Measurements from ENCODE around the gene TSHZ2. TPM values are rescaled to one million over a fixed set of nuclear protein-coding genes. Genes with fewer than 3 reads are reported as not detected.

TSHZ2 gene
- total RNA-seq, 1 experiment from 2014 or later: 0.07 TPM

DNA sequence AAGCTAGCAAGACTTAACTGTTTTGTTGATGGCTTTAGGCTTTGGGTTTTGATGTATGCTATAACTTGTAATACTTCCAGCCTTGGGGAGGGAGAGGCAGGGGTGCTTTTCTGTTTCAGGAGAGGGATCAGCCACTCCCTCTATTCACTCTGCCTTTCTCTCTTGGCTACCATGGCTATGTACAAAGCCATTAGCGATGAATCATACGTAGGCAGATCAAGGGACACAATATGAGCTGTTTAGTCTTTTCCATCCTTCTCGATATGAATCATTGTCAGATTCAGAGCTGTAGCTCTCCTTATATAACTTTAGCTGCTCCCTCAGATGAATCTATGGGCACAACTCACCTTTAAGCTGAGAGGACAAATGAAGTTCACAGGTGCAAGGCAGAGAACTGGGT lies 230.6 kb downstream of the TSHZ2 start:
- Histone ChIP-seq H3T11ph (ENCODE audit: low read length) (no peak overlapping the region), H2BK5ac (ENCODE audit: insufficient read length, low read length) (no peak overlapping the region), H2BK15ac (ENCODE audit: low read depth, low read length) (no peak overlapping the region), H4K8ac (replicated peaks; ENCODE audit: insufficient read length, low read depth, low read length) (no peak overlapping the region), H3K27ac (ENCODE audit: insufficient read length, low read depth, low read length) (no peak overlapping the region), H3K4me1 (ENCODE audit: insufficient read depth, low read length) (no peaks in the 10 kb centered on the region), H2BK12ac (ENCODE audit: insufficient read length, low read depth, low read length) (no peak overlapping the region), H3K79me2 (ENCODE audit: insufficient read depth, low read length) (no peaks in the 10 kb centered on the region), H3K18ac (ENCODE audit: insufficient read length, low read depth, low read length) (no peak overlapping the region), H2BK120ac (ENCODE audit: low read depth, low read length, poor library complexity, severe bottlenecking) (no peak overlapping the region), H3K56ac (ENCODE audit: insufficient read length, low read depth, low read length) (no peak overlapping the region), H2BK20ac (ENCODE audit: low read depth, low read length, poor library complexity, severe bottlenecking) (no peak overlapping the region), H4K91ac (ENCODE audit: insufficient read length, low read depth, low read length) (no peak overlapping the region), H3K27me3 (ENCODE audit: insufficient read depth, low read length) (no peaks in the 10 kb centered on the region), H2AK5ac (ENCODE audit: insufficient read length, low read length) (no peak overlapping the region), H3K23ac (ENCODE audit: insufficient read length, low read depth, low read length) (no peak overlapping the region), H2AFZ (ENCODE audit: low read length) (no peak overlapping the region), H3K9ac (ENCODE audit: extremely low read depth, insufficient read length, low read length) (no peak overlapping the region), H4K20me1 (ENCODE audit: control insufficient read depth, insufficient read depth, insufficient read length) (no peaks in the 10 kb centered on the region), H3K4me2 (ENCODE audit: insufficient read depth, insufficient read length, low read length) (no peak overlapping the region), H4K5ac (ENCODE audit: insufficient read length, low read depth, low read length) (no peak overlapping the region), H3K23me2 (ENCODE audit: insufficient read length, low read depth, low read length, poor library complexity, severe bottlenecking) (no peaks in the 10 kb centered on the region), H3K9me3 (ENCODE audit: control insufficient read depth, low read depth, low read length) (no peaks in the 10 kb centered on the region), H3K4ac (ENCODE audit: low read depth, low read length) (no peak overlapping the region), H3K14ac (ENCODE audit: insufficient read depth, low read length) (no peak overlapping the region), H3K79me1 (ENCODE audit: insufficient read depth, low read depth, low read length, poor library complexity, severe bottlenecking) (no peaks in the 10 kb centered on the region)
- TF ChIP-seq, protein P1, sequence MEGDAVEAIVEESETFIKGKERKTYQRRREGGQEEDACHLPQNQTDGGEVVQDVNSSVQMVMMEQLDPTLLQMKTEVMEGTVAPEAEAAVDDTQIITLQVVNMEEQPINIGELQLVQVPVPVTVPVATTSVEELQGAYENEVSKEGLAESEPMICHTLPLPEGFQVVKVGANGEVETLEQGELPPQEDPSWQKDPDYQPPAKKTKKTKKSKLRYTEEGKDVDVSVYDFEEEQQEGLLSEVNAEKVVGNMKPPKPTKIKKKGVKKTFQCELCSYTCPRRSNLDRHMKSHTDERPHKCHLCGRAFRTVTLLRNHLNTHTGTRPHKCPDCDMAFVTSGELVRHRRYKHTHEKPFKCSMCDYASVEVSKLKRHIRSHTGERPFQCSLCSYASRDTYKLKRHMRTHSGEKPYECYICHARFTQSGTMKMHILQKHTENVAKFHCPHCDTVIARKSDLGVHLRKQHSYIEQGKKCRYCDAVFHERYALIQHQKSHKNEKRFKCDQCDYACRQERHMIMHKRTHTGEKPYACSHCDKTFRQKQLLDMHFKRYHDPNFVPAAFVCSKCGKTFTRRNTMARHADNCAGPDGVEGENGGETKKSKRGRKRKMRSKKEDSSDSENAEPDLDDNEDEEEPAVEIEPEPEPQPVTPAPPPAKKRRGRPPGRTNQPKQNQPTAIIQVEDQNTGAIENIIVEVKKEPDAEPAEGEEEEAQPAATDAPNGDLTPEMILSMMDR (conservative IDR thresholded peaks at IDR 0.05): no peak
- no peak overlapping the region for H3K4me3 Mint-ChIP-seq
- H3K36me3 Mint-ChIP-seq (ENCODE audit: insufficient read depth in 1 of 3, low read depth in 3 of 3): no peaks in the 10 kb centered on the region
- H3K27me3 Mint-ChIP-seq (ENCODE audit: low read depth): no peaks in the 10 kb centered on the region
- no CpG with 5 or more reads among the region's 3 CpGs for WGBS (ENCODE audit: extremely low coverage, insufficient read length, low lambda C conversion rate)
- H3K27ac Mint-ChIP-seq: no peak overlapping the region
- H3K9me3 Mint-ChIP-seq: no peaks in the 10 kb centered on the region
- peaks cover 4 to 6% of the 10 kb centered on the region in 2 experiments for H3K4me1 Mint-ChIP-seq
- no peak for DNase-seq

Measured in H9 (cell line).